GM21737 (cell line): ENCODE results near the gene TEX35.

ENCODE experiments used
- ATAC-seq: cut with Tn5 transposase; IDR thresholded peaks from one replicate; pipeline ENCODE4 v1.9.1; 2021; ENCODE audit warnings: mild to moderate bottlenecking, moderate library complexity; ENCODE audit not compliant: unreplicated experiment

Gene TEX35

GRCh38 chr1:178512566-178513277 is at the start of gene TEX35:
TEX35 (plus strand) TSS chr1:178513109; CDS start chr1:178513189, 80 bp downstream.
- no peak for ATAC-seq

DNA sequence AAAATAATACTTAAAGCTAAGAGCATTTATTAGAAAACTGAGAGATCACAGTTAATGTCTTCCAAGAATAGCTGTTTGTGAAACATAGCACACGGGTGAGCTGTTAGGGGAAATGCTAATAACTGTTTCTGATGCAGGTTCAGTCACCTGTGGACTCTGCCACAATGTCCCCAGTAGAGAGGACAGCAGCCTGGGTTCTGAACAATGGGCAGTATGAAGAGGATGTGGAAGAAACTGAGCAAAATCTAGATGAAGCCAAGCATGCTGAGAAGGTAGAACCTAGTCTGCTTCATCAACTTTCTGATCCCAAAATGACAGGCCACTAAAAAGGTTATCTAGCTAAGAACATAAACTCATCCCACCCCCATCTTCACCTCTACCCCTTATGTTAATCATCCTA is 48.8 kb upstream of the TEX35 start:
- no peak for ATAC-seq

- no peak for ATAC-seq
These were observed 48.3 kb upstream of the TEX35 start for GRCh38 chr1:178464566-178464965.

GRCh38 chr1:178465011-178465410 is 47.9 kb upstream of the TEX35 start:
- ATAC-seq = no peak

DNA sequence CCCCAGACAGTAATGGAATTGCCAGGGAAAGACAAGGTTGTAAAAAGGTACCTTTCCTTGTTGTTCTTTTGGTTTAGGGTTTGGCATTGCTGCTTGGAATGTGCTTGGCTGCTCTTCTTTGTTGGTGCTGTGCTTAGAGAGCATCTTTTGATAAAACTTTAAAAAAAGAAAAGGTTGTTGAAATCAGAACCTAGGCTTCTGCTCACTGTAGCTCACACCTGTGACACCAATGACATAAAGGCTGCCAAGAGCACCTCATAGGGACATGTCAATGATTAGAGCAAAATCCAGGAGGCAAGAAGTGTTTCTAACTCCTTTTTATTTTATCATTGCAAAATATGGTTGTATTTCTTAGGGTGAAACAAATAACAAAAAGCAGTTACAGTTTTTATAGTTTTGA is 45.1 kb upstream of the TEX35 start:
- ATAC-seq = no peak

GRCh38 chr1:178470411-178470960 is 42.4 kb upstream of the TEX35 start:
- no peak for ATAC-seq

DNA sequence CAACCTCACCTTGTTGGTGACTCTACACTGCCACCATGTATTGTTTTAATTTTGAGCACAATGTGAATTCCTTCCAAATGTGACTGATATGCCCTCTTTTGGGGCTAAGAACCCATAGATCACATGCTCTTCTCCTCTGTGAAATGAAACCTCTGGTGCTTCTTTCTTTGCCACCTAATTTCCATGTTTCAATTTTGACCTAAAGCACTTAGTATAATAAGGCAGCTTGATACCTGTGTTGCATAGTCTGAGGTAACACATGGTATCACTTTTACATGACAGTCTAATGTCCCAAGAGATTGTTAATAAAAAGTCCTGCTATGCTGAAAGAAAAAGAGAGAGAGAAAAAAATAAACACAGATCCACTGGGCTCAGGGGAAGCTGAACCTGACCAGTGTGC is 40.4 kb upstream of the TEX35 start:
- ATAC-seq = no peak

DNA sequence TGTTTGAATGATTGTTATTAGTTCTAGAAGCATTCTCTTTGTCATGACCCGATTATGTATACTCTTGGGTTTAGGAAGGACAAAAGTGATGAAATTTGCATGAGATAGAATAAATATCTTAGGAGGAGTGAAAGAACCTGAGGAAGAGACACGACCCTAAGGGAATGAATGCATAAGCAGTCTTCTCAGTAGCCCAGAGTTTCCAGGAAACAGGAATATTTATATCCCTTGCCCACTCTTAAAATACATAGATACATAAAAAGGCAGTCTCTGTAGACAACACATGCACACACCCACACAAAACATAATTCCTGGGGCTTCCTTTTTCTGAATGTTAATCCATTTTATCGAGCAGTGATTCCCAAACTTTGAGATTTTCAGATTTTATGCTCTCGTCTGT is 35.5 kb upstream of the TEX35 start:
- no peak for ATAC-seq

DNA sequence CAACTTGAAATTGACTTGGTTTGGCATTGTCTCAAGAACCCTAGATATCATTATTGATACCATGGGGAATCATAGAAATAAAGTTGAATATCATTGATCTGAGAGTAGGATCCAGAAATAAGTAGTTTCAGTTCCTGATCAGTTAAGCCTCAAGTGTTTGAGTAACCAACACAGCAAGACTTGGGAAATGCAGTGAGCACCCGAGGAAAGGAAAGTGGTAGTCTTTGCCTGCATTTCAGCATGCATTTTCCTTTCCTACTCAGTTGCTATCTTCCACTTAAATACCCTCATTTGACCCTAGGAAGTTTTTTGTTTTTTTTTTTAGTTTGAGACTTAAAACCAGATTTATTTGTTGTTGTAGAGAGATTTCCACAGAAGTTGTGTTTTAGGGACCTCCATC is 35.1 kb upstream of the TEX35 start:
- ATAC-seq = no peak

GRCh38 chr1:178483251-178483957 is 29.5 kb upstream of the TEX35 start:
- ATAC-seq = no peak

GRCh38 chr1:178484698-178485225 is 28.1 kb upstream of the TEX35 start:
- ATAC-seq = no peak

DNA sequence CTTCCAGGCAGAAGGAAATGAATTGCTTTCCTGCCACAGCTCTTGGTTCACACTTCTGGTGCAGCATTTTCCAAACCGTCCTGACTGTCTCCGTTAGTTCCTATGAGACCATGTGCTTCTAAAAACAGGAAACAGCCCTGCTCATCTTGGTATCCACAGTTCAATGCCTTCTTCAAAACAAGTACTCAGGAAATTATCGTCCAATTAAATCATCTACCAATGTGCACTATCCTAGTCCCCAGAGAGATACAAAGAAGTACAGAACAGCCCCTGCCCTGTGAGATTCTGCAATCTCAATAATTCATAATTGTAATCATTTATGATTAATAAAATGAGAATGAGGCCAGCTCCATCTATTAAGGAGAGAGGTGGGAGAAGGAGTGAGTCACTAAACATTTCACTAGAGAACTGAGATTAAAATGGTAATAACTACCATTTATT is 27.3 kb upstream of the TEX35 start:
- no peak for ATAC-seq

DNA sequence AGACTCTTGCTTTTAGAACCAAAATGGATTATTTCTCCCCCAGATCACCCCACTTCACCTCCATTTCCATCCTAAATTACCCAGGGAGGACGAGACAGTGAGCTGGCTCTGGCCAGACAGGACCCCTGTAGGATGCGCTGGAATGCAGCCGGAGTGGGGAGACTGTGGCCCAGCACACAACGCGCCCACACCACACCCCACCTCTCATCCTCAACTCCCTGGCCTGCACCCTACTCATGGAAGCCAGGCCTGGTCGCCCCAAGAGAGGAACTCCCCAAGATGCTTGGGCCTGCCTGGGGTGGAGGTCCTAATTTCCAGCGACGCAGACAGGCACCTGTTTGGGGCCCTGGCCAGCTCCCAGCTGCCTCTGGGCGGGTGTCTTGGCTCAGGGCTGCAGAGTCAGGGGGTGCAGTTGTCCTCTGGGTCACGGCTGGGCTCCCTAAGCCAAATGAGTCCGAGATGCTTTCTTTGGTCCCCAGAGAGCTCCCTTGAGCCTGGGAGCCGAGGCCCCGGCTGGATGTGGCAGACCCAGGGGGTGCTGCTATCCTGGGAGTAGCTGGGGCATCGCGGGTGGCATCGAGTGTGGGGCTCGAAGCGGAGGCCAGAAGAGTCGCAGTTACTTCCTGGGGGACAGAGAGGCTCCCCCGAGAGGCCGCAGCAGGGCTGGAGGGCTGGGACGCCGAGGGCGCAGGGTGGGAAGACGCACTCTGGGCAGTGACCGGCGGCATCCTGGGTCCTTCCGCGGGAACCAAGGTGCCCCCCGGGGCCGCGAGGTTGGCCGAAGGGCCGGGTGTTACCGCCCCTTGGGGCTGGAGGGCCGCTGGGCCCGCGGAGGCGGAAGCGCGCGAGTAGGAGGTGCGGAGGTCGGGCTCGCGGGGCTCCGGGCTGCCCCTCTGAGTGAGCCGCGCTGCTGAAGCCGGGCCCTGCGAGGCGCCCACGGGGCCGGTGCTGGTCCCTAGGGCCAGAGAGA is 26.5 kb upstream of the TEX35 start:
- no peak for ATAC-seq

DNA sequence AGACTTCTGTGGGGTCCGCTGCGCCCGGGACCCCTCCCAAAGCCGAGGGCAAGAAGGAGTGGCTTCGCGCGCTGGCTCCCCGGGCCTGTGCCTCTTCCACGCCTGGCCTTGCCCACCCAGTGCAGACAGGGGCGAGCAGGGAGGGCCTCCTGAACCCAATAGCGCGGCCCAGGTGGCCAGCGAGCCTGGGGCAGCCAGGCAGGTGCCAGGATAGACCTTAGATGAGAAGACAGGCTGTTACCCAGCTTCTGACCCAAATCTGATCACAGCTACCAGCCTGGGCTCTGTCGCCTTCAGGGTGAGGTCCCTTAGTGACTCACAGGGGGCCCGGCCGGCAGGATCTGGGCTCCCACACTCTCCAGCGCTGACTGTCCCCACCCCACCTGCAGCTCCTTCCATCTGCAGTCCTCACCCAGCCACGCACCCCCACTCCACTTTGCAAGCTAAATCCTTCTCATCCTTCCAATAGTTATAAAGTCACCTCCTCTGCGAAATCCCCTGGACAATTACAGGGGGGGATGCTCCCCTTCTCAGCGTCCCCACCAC is 25.8 kb upstream of the TEX35 start:
- no peak for ATAC-seq

DNA sequence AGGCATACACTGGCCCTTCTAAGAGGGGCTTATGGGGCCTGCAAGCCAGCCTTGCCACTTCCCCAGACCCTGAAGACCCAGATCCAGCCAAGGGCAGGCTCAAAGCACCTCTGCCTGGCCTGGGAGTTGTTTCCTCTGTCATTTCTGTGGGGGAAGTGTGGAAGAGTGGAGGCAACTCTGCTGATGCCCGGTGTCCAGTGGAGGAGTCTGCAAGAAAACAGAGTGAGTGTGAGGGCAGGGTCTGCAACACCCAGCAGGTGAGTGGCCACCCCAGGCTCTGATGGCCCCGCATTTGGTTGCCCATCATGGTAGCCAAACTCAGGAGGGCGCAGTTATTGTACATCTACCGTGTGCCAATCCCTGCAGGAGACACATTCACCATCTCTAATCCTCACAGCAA is 24.5 kb upstream of the TEX35 start:
- no peak for ATAC-seq

- no peak for ATAC-seq
These were observed 23.5 kb upstream of the TEX35 start for GRCh38 chr1:178489399-178489798.

- no peak for ATAC-seq
These were observed 22.8 kb upstream of the TEX35 start for GRCh38 chr1:178490136-178490535.

GRCh38 chr1:178490967-178491366 is 21.9 kb upstream of the TEX35 start:
- ATAC-seq = no peak

DNA sequence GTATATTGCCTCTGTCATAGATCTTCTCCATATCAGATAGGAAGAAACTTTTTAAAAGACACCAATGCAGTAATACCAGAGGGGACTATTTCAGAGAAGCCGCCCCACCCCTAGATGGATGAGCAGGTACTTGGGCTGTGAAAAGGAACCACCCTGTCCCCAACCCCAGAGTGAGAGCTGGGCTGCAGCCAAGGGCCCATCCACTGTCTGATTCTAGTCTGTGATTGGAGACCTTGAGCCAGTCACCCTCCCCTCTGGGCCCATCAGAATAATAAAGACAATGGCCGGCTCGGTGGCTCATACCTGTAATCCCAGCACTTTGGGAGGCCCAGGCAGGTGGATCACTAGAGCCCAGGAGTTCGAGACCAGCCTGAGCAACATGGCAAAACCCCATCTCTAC is 21.2 kb upstream of the TEX35 start:
- no peak for ATAC-seq

DNA sequence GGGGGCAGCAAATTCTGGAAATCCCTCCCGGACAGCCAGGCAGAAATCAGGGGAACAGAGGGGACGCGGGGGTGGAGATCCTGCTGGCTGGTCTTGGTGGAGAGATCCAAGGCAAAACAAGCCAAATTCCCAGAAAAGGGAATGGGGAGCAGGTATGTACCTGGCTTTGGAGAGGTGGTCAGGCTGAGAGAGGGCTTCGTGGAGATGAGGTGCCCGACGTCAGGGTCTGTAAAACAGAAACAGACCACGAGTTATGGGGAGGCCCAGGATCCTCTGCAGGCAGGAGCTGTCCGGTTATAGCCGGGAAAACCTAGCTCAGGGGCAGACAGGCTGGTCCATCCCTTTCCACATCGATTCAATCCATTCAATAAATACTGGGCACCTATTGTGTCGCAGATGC is 20.6 kb upstream of the TEX35 start:
- ATAC-seq = no peak
